TTC549 (cell line): ENCODE data around the gene LY6G5C.

Source experiments
- FAIRE-seq: peaks from 2 replicates; lab custom pipeline; 2012; peaks lifted over from hg19 to GRCh38; lab: Jason Lieb, UNC

The LY6G5C gene

DNA sequence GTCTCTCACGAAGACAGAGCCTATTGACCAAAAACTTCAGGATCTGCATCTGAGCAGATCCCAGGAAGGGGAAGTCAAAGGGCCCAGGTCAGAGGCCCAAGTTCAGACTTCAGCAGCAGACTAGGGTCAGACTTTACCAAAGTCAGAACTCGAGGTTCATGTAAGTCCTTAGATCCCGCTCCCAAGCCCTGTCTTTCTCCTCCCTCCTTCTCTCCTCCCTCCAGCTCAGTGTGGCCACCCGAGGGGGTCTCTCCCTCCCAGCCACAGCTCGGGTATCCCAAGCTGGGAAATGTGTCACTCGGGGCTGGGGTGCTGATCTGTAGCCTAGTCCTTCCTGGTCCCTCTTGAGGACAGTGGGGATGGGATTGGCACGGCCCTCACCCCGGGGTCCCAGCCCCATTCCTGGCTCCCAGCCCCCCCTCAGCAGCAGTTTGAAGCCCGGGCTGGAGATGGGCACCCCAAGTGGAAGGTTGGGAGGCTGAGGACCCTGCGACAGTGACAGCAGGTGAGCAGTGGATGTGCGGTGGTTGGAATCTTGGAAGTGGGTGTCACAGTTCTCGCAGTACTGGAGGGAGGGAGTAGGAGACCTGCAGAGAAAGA lies 18.6 kb downstream of the LY6G5C start:
- no peak for FAIRE-seq

DNA sequence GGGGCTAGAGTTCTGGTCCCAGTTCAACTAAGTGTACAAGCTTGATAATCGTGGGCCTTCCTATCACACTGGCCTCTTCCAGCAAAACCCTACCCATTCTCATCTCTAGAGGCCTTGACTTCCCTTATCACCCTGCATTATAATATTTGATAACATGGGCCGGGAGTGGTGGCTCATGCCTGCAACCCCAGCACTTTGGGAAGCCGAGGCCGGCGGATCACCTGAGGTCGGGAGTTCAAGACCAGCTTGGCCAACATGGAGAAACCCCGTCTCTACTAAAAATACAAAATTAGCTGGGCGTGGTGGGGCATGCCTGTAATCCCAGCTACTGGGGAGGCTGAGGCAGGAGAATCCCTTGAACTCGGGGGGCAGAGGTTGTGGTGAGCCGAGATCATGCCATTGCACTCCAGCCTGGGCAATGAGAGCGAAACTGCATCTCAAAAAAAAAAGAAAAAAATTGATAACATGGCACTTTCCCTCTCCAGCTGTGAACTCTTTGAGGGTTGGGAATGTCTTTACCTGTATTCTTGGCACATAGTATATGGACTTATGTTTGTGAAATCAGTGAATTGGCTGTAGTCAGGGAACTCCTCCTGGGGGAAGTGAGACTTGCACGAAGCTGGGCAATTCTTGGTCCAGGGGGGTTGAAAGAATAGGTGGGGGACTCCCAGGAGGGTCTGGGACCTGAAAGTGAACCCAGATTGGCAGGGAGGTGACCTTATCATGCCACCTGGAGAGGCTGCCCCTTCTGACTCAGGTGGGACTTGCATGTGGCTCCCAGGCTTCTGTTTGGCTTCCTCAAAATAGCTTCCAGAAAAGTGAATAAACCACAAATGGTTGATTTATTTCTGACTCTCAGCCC lies 19.4 kb downstream of the LY6G5C start:
- FAIRE-seq: no peak

DNA sequence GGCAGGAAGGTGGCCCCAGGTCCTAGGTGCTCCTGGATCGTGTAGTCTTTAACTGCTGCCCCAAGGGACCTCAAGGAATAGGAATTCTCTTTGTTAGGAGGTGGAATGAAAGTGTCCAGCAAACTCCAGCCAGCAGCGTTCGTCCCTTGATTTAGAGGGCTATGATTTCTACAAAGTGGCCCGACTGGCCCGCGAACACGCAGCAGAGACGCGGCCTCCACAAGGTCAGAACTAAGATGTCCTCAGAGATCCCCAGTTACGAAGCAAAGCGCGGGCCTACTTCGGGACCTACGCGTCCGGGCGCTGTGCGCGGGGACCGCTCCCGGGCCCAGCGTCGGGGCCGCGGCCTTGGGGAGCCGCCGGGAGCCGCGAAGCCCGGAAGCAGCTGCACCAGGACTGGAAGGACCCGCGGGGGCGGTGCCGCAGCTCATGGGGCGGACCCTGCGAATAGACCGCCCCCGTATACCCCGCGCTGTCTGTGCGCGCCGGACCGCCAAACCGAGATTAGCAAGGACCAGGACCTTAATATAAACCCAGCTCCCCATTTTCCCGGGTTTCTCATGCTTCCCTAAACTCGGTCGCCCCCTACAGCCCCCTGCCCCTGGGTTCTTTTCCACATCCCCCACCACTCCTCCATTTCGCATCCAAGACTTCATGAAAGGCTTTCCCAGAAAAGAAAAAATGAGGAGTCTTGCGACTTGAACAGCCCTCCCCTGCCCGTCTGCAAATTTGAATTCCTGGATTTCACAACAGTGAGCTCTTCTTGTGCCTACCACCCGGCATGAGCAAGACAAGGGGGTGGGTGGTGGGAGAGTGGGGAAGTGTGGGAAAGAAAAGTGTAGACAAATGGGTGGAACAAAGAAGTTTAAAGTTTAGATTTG lies 20.2 kb downstream of the LY6G5C start, which contains the start of gene C6orf47:
TSS of gene C6orf47 (minus strand) at position 398 of the 881 bp plus-strand sequence. CDS start 831 bp downstream, outside the sequence.
- no peak for FAIRE-seq

DNA sequence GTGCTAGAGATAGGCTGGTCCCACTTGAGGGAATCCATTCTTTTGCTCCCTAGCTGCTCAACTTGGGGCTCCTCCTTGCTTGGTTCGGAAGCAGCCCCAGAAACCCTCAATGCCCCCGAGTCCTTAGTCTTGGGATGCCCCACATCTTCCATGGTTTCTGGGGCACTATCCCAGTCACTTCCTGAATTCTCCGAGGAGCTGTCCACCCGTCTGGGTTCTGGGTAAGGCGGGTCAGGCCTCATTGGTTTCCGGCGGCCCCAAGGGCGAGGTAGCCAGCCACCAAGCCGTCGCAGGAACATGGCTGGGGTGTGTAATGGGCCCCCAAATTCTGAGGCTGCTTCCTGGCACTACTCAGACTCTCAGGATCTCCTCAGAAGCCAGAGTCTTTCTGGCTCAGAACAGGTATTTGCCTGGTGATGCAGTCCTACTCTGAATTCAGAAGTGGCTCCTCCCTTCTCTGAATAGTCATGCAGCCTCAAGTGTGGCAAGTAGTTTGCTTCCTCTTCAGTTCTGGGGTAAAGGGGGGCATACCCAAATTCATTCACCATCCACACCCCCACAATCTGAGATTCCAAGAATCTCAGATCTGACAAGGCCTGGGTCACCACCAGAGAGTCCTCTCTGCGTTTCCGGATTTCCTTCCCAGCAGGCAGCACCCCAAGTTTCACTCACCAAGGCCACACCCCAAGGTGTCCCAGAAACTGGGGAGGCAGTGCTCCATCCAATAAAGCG lies 21.1 kb downstream of the LY6G5C start:
- no peak for FAIRE-seq

DNA sequence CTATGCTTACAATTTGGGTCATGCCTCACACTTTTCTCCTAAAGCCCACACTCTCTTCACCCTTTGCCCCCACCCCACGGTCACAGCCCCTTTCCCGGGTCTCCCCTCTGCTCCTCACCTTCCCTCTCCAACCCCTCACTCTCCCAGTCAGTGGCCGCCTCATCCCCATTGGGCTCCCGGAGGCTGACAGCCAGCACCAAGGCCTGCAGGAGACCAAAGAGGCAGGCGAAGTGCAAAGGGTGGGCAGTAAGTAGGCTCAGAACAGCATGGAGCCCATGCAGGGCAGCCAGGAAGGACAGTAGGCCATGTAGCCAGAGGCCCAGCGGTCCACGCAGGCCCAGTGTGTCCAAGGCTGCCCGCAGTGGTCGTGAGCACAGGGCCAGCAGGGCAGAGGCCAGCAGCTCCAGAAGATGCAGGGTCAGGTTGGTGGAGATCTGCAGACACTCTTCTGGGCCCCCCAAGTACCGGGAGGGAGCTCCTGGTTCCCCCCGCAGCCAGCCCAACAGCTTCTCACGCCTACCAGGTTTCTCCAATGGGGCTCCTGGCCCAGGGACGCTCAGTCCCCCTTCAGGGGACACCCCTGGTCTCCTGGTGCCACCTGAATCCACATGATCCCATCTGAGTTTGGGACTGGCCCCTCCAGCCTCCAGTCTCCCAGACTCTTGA lies 21.8 kb downstream of the LY6G5C start:
- FAIRE-seq: no peak

DNA sequence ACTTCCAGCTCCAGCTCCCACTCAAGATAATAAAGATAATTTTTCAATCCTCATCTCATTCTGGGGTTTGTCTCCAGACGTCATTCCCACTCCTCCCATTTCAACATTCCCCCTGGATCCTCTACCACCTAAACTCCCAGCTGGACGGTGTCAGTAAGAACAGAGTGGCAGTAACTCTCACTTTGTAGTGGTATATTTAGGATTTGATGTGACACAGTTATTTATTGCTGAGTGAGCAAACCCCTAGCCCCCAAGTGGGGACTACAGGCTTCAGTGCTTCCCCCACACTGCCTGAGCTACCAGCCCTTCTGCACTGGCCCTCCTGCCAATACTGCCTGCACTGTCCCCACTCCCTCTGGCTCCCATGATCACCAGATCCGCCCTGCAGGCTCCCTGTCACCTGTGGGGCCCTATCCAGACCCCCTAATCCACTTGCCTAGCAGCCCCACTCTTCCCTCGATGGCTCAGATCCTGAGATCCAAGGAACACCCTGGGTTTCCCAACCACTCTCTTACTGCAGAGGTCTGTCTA lies 22.6 kb downstream of the LY6G5C start:
- no peak for FAIRE-seq

DNA sequence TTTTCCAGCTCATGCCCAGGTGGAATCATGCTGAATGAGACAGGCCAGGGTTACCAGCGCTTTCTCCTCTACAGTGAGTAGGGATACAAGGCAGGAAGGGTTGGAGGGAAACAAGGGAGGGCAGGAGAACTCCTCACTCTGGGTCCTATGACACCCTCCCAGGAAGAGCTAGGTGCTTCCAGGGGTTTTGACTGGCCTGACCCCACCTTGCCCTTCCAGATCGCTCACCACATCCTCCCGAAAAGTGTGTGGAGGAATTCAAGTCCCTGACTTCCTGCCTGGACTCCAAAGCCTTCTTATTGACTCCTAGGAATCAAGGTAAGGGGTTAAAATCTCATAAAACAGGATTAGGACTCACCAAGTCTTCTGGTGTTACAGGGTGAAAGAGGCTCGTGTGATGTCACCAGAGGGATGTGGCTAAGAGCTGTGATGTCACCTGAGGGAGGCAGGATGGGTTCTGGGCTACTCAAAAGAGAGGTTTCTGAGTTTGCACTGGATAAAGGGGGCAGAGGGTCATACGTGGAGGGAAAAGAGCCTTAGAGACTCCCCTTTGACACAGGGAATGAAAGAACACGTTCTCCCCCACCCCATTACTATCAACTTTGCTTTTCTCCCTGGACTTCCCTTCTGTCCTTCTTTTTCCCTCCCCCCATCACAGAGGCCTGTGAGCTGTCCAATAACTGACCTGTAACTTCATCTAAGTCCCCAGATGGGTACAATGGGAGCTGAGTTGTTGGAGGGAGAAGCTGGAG lies 23.3 kb downstream of the LY6G5C start:
- FAIRE-seq: no peak

DNA sequence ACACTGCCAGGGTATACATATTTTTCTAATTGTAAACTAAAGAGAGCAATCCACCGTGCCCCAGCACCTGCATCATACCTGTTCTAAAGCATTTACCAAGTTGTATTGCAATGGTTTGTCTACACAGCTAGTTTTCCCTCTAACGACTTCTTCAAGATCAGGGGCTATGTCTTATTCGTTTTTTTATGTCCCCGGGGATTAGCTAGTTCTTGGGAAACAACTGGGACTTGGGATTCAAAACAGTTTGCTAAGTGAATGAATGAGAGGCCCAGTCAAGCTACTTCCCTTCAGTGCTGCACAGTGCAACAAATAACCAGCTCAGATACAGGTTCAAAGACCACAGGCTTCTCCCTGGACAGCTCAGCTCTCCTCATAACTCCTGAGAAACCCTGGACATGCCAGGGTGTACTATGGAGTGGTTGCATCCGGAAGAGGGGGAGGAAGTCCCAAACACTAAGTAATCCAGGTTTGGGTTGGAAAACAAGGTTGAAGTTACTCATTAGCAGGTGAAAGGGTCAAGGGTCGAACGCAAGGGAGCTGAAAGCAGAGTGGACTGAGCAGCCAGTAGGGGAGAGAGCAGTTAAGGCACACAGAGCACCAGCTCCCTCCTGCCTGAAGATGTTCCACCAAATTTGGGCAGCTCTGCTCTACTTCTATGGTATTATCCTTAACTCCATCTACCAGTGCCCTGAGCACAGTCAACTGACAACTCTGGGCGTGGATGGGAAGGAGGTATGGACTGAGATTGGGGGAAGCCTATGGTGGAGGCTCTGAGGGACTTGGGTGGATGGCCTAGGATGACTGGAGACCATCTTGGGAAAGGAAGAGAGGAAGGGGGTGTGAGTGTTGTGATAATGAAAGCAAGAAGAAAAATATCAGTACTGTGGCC lies 25.3 kb downstream of the LY6G5C start, which contains the start of gene APOM:
TSS of gene APOM (plus strand) at position 546 of the 889 bp plus-strand sequence. CDS start at position 619, 73 bp downstream.
- no peak for FAIRE-seq

DNA sequence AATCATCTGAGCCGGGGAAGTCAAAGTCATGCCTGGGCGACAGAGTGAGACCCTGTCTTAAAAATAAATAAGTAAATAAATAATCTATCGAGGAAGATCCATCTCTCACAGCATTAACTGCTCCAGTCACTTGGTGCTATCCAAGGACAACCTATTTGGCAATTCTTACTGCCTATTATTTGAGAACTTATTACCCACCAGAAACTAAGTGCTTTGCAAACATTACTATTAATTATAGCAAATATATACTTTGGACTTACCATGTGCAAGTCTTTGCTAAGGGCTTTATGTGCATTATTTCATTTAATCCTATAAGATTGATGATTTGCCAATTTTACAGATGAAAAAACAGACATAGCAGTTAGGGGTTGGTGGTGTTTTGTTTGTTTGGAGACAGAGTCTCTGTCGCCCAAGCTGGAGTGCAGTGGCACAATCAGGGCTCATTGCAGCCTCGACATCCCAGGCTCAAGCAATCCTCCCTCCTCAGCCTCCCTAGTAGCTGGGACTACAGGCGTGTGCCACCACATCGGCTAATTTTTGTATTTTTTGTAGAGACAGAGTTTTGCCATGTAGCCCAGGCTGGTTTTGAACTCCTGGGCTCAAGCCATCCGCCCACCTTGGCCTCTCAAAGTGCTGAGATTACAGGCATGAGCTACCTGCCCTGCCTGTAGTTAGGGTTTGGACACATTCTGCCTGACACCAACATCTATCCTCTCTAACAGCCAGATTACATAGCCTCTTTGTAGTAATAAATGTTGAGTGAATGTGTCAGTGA lies 26.1 kb downstream of the LY6G5C start:
- FAIRE-seq: no peak

DNA sequence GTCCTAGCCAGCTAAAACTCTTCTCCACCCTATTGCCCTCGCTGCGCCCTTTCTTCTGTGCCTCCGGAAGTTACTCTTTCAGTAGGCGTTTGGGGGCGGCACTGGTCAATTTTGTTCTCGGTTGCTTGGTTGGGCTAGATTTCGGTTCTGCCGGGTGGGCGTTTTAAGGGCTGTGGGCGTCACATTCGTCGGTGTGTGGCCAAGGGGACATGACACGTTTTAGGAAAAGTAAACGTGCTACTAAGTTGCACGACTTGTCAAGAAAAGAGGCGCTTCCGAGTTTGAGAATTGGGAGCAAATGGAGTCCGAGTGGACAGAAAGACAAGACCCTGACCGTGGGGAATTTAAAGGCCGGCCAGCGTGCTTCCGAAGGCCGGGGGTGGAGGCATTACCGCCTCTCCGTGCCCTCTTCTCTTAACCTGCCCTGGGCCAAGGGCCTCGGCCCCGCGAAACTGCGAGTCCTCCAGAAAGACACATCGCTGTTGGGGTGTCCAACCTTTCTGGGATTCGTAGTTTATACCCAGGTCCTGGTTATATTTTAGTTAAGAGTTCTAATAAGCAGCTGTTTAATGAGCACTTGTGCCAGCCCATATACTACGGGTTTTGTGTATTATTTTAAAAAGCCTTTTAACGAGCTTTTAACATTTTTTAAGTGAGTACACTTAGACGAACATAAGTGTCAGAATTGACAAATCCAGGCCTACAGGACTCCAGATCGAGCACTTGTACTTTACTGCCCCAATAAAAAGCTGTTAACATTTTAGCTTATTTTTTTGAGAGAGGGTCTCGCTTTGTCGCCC lies 27.7 kb downstream of the LY6G5C start:
- peak; percentile 49 for FAIRE-seq

DNA sequence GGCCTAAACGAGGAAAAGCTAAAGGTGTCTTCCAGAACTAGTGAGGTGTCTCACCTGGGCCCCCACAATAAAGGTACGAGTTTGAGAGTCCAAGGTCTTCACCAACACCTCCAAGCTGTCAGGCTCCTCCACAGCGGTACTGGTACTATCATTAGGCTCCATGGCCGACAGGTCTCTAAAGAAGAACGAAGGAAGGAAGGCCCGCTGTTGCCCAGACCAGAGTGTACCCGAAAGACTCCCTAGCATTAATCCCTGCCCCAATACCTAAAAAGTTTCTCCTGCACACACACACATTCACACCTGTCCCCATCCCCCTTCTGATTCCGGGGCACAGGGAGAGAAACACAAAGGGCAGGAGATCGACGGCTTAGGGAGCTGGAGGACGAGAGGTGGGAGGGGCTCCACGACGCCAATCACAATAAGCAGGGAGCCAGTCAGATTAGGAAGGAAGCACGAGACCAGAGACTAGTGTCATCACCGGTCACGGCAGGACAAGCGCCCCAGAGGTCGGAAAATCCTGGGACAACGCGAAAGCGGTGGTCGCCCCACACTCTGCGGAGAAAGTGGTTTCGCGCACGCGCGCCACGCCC lies 29.2 kb downstream of the LY6G5C start:
- FAIRE-seq: no peak

DNA sequence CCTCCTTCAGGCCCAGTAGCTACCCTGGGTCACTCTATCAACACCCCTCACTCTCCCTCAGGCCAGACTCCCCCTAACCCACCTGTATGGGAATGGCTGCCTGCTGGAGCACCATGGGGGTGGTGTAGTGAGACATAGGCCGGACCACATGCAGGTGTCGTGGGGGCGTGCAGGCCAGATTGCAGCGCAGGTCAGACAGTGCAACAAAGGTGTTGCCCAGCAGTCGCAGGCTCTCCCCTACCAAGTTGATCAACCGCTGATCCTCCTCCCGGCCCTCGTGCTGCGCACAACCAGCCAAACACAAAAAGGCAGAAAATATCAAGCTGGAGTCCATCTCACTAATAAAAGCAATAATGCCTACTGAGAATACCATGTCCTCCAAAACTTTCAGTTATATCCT lies 35.5 kb downstream of the LY6G5C start:
- no peak for FAIRE-seq

DNA sequence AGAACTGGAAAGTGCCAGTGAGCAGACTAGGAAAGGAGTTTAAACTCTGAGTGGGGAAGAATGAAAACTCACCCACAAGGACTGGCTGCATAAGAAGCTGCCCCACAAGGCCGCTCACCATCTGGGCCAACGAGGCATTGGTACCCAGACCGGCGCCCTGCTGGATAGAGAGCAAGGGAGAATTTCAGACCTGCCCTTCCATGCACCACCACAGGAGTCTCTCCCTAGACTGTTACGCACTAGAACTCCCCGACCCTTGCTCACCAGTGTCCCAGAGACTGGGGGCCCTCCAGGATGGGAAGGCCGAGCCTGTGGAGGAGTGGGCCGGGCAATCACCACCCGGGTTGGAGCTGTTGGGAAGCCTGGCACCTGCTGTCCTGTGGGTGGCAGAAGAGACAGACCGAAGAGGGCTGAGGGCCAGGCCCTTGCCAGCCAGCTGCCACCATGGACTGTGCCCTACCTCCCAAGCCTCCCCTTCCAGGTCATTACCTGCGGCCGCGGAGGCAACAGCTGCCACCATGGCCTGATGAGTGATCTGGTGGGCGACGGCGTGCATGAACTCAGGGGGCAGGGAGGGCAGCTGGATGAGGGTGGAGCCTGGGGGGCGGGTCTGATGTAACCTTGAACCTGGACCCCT lies 36.9 kb downstream of the LY6G5C start:
- FAIRE-seq: no peak

DNA sequence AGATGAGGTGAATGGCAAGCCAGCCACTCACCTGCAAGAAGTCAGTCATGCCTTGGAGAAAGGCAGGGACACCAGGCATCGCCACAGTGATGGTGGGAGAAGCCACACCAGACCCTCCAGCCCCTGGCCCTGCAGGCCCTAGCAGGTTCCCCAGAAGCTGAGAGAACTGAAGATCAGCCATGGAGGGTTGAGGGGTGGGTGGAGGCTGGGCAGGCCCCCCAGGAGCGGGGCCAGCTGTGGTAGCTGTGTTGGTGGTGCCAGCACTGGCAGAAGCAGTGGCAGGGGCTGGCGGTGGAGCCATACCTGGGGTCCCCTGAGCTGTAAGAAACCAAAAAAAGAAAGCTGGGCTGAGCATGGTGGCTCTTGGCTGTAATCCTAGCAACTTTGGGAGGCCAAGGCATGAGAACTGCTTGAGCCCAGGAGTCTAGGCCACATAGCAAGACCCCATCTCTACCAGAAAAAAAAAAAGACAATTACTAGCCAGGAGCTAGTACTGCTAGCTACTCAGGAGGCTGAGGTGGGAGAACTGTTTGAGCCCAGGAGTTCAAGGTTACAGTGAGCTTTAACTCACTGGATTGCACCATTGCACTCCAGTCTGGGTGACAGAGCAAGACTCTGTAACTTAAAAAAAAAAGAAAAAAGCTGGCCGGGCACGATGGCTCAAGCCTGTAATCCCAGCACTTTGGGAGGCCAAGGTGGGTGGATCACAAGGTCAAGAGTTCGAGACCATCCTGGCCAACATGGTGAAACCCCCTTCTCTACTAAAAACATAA lies 37.9 kb downstream of the LY6G5C start:
- FAIRE-seq: no peak

DNA sequence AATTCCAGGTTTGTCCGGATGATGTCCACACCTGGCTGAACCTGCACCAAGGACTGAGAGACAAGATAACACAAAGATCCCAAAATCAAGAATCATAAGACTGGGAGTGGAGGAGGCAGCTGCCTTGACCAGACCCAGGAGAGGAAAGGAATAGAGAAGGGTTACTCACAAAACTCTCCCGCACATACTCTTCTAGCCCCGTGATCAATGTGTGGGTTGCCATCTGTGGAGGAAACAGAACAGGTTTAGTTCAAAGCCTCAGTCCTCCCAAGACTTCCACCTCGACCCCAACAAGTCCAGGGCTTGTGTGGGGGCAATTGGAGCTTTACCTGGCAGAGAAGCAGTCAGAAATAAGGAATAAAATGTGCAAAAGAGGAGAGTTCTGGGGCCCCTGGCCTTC lies 39.5 kb downstream of the LY6G5C start:
- FAIRE-seq: no peak

DNA sequence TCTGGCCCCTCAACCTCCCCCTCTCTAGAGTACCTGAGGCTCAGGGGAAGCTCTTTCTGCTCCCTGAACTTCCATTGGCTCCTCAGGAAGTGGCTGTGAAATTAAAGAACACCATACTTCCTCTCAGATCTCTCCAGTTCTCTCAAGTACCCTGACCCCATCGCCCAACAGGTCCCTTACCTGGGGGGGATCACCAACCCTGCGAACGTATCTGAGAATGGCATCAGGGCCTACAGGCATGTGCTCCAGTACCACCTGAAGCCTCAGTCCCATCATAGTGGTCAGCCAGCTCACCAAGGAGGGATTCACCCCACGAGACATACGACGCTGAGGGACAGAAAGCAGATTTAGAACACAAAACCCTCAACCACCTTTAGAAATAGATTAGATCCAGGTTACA lies 40.3 kb downstream of the LY6G5C start:
- FAIRE-seq: no peak
